Measurements from ENCODE around the gene SNTG2.

GRCh38 chr2:908568-908967 is 42.1 kb upstream of the SNTG2 start:
- TF ChIP-seq CTCF (conservative IDR thresholded peaks at IDR 0.05; ENCODE audit: low read length) (no peak), EZH2phosphoT487 (IDR thresholded peaks at IDR 0.05; ENCODE audit: borderline replicate concordance) (no peak)
